Stimulated activated CD8-positive, alpha-beta memory T cell treated with anti-CD3 and anti-CD28 coated beads, Interleukin-7, amount 100 ng/mL, for 4 hours (primary cell): Measurements from ENCODE around the gene GDAP1L1.

Experiments
- DNase-seq, 2 donors: peaks; one replicate each; pipeline ENCODE4 v3.0.0-alpha.2; 2020; ENCODE audit warnings: low read depth in 2 of 2

The GDAP1L1 gene

DNA sequence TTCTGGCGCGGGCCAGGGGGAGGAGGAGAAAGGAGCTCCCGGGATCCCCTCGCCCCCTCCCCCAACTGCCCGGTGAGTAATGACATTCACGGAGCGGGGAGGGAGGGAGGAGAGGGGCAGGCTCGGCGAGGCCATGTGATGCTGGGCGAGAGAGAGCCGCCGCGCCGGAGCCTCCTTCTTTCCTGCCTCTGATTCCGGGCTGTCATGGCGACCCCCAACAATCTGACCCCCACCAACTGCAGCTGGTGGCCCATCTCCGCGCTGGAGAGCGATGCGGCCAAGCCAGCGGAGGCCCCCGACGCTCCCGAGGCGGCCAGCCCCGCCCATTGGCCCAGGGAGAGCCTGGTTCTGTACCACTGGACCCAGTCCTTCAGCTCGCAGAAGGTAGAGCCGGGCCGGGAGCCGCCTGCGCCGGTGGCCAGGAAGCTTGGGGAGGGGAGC lies at the start of gene GDAP1L1:
GDAP1L1 (plus strand) TSS at position 178 of the 441 bp plus-strand sequence; CDS start at position 205, 27 bp downstream.
- no peak for DNase-seq

DNA sequence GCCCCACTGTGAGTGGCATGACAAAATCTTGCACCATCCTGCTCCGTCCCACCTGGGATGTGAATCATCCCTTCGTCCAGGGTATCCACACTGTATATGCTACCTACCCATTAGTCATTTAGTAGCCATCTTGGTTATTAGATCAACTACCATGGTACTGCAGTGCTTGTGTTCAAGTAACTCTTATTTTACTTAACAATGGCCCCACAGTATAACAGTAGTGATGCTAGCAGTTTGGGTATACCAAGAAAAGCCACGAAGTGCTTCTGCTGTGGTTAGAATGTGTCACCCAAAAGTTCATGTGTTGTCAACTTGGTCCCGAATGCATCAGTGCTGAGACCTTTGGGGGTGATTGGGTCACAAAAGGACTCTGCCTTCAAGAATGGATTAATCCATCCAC lies 48.2 kb upstream of the GDAP1L1 start:
- no peak for DNase-seq

DNA sequence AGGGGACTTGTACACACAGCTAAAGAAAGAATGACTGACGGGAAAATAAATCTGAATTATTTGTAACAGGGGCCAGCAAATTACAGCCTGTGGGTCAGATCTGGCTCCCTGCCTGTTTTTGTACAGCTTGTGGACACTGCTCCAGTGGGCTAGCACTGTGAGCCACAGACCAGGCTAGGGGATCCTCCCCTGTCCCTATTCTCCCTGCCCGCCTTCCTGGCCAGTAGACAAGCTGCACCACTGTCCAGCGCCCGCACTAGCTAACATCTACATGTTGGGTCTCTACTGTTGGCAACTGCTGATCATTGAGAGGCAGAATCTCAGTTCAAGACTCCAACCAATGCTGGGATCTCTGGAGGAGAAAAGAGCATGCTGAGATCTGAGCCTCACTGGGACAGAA lies 47.2 kb upstream of the GDAP1L1 start:
- no peak for DNase-seq

DNA sequence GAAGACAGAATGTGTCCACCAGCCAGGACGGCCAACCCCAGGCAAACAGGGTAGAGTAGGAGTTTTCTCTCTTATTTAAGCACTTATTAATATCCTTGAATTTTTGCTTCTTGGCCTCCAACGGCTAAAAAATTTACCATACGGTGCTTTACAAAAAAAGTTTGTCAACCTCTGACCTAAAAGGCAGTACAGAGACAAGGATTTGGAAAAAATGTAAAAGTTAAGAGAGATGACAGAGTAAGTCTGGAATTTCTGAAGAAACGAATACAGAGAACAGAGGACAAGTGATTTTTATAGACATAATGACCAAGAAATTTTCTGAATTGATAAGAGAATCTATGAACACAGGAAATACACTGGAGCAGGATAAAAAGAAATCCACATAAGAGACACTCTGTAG lies 46.7 kb upstream of the GDAP1L1 start:
- no peak for DNase-seq

DNA sequence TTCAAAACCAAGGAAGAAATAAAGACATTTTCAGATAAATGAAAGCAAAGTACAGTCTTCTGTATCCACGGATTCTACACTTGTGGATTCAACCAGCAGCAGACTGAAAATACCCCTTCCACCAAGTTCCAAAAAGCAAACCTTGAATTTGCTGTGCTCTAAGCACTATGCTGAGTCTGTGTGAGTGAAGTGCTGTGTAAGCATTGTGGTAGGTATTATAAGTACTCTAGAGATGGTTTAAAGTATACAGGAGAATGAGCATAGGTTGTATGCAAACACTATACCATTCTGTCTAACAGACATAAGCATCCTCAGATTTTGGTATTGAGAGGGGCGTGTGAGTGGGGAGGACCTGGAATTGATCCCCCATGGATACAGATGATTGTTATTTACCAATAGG lies 46.1 kb upstream of the GDAP1L1 start:
- DNase-seq: no peak

DNA sequence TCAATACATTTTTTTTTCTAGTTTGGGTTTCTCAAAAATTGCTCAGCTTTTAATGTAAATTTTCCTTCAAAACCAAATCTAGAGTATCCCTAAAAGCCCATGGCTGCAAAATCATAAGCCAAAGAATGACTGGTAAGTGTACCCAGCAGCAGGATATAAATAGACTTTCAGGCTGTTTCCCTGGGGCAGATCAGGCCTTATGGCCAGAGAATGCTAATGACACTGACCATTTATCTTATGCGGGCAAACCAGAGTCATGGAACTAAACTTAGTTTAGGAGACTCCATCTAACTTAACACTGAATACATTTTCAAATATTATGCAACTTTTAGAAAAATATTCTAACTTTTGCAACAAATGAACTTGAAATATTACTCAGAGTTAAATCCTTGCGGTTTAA lies 43.9 kb upstream of the GDAP1L1 start:
- no peak for DNase-seq

DNA sequence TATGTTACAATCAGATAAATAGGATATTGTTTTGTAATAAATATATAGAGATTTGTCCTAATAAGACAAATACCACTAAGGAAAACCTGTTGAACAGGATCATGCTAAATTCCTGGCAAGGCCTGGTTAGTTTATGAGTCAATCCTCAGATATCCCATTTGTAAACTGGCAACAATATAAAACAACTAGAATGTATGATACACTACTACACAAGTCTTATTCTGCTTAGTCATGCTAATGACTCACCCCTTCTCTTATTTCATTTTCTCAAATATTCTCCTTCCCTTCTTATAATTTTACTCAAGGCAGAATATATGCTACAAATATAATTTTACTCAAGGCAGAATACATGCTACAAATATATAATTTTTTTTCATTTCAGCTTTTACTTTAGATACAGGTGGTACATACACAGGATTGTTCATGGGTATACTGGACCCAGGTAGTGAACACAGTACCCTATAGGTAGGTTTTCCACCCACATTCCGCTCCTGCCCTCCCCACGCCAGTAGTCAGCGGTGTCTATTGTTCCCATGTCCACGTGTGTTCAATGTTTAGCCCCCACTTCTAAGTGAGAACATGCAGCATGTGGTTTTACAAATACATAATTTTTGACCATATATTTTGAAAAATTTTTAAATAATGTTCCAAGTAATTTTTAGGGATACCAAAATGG lies 42.8 kb upstream of the GDAP1L1 start:
- DNase-seq: no peak

DNA sequence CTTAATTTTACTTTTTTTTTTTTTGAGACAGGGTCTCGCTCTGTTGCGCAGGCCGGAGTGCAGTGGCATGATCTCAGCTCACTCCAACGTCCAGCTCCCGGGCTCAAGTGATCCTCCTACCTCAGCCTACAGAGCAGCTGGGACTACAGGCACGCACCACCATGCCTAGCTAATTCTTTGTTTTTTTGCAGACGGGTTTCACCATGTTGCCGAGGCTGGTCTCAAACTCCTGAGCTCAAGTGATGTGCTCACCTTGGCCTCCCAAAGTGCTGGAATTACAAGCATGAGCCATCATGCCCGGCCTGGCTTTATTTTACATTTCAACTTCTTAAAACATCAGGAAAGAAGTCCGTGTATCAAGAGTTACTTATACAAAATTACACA lies 42.3 kb upstream of the GDAP1L1 start:
- no peak for DNase-seq

DNA sequence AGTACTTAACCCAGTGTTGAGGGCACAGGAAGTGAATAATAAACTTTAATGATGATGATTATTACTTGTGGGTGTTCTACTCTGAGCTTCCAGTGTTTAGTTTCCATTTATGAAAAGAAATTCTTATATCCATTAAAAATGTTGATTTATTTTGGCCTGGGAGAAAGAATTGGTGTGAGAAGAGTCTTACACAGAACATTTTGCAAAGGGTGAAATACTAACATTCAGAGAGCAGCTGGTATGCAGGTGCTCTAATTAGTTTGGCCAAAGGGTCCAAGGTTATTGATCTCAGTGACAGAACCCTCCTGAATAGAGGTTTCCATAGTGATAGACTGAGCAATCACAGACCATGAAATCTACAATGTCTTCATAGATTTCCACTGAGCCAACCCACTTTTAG lies 41.0 kb upstream of the GDAP1L1 start:
- DNase-seq: no peak

DNA sequence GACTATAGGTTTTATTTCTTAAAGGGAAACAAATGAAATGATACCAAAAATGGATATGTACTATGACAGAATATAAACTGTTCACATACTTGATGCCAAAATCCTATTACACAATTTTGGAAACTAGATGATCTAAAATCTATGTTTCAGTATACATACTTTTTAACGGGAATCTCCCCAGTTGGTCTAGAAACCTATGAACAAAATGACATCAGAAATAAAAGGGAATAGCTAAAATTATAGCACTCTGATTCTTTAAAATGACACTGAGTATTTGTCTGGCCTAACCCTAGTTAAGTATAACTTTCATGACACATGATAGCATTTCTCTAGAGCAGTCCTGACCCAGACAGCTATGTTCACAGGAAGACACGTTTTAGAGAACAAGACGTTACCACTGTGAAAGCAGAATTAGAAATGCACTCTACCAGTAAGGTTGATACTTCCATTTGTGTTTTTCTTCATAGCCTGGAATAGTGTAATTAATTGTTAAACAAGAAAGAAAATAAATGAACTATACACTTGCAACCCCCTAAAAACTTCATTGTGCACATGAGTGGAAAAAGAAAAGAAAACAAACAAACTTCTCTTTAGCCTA lies 39.9 kb upstream of the GDAP1L1 start:
- no peak for DNase-seq

DNA sequence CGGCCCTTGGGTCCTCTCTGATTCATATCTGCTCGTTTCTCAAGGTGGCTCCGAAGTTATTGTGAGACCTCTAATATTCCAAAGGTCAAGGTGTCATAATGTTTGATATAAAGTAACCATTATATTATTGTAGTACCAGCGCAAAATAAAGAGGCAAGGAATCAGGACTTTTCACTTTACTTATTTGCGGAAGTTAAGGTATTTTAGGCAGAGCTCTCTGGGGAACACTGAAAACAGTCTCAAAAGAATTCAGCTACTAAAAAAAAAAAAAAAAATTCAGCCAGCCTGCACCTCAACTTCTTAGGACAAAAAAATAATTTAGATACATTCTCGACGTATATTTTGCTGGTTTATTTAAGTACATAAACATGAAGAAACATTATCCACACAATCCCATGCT lies 38.9 kb upstream of the GDAP1L1 start:
- DNase-seq: no peak

DNA sequence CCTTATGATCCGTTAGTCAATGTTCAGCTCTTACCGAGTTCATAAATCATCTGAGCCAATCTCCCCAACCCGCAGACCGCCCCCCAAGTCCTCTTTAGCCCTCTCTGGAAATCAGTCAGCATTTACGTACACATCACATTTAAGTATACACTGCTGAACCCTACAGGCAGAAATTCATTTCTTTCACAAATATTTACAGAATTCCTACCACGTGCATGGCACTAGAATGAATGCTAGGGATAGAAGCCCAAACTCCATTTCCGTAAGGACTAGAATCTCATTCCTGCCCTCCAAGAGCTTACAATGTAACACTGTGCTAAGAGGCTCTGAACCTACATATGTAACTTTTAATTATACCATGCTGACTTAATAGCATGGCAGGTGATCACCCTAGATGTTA lies 38.3 kb upstream of the GDAP1L1 start:
- no peak for DNase-seq

DNA sequence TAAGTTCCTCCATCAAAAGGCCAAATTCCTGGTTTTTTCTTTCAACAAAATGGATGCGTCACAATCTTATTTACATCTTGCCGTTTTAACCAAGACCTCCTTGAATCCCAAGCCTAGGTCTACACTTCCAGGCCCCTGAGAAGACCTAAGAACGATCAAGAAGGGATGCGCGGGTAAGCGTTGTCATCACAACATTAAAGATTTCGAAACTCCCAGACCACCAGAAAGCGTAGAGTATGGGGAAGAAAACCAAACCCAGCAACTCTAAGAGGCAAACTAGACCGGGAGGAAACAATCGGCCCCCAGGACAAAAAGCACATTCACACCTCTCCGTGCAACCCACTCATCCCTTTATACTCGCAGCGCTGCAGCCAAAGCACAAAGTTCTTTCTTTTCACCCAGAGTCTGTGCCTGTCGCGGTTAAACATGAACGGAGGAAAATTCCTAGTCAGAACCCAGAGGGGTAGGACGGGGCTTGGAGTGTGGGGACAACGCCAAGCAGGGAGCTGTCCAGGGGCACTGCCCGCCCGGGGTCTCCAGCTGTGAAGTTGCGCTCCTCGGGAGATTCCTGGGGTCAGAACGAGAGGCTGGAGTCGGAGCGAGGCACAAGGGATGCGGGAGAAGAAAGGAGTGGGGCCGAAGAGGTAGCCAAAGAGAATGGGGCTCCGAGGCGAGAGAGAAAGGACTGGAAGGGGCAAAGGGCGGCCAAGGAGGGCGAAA lies 37.3 kb upstream of the GDAP1L1 start:
- no peak for DNase-seq

DNA sequence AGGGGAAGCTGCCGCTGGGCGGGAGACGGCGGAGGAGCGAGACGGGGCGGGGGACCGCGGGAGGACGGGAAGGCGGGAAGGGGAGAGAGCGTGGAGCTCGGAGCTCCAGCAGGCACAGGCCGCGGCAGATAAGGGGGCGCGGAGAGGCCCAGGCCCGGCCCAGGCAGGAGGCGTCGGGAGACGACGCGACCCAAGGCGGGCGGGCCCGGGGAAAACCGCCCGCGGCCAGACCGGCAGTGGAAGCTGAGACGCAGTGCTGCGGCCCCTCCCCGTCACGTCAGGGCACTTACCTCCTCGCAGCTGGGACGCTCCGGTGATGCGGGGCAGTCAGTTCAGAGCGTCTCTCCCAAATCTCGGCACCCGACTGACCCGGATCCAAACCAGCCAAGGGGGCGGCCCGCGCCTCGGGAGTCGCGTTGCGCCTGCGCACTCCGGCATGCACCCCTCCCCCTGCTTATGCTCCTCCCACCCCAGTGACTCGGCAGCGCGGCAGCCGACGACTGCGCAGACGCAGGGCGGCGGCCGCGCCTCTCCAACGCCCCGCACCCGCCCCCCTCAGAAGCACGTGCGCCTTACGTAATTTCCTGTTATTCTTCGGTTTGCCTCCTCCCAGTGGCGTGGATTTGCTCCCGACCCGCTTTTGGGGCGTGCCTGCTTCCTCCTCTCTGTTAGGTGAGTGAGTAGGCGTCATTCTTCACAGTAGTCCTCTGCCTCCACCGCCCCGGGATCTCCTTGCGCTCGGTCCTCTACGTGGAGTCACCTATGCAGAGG lies 36.5 kb upstream of the GDAP1L1 start, which contains the start of gene OSER1:
OSER1 (minus strand) TSS at position 366 of the 771 bp plus-strand sequence. CDS start 3,814 bp downstream, outside the sequence.
- peak; percentile 94 for DNase-seq

DNA sequence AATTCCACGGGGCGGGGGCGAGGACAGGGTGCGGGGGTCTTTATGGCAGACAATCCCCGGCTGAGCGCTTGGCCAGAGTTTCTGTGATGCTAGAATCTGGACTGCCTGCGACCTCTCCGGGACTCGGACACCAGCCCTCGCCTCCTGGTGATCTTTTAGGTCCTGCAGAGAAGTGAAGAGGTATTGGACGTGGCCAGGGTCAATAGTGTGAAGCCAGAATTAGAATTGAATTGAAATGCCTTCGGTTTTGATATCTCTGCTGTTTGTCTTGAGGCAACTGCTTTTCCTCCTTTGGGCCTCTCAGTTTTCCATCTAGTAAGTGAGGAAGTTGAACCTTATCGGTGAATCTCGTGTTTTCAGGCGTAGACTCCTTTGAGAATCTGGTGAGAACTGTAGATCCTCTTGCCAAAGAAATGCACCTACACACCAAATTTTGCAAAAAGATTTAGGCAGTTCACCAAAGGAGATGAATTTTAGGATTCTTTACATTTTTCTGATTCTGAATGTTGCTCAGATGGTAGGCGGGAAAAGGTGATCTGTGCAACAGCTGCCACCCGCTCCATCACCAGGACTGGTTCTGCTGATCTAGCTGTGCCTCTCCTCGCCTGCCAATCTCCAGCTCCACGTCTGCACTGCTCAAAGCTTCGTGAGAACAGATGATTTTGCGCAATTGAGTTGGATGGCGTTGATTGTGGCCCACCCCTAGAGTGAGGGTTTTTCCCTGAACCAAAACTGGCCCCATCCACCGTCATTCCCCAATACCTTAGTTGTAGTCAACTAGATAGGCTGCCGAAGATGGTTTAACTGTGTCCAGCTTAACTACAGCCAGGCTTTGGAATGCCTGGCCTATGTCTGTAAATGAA lies 35.7 kb upstream of the GDAP1L1 start:
- DNase-seq: no peak

DNA sequence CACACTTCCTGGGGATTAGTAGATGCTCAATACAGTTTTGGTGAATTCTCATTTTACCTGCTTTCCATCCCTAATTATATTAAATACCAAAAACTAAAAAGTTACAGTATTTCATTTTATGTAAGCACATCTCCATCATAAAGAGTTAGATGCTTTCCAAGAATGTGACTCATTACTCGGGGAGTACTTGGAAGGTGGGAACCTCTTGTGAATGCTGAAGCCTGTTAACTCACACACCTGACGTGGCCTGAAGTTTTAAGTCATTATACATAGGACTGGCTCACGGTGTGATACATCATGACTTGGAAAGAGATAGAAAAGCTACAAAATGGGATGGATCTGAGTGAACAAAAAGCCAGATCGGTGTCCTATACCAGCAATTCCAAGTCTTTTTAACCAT lies 34.3 kb upstream of the GDAP1L1 start:
- DNase-seq: no peak

DNA sequence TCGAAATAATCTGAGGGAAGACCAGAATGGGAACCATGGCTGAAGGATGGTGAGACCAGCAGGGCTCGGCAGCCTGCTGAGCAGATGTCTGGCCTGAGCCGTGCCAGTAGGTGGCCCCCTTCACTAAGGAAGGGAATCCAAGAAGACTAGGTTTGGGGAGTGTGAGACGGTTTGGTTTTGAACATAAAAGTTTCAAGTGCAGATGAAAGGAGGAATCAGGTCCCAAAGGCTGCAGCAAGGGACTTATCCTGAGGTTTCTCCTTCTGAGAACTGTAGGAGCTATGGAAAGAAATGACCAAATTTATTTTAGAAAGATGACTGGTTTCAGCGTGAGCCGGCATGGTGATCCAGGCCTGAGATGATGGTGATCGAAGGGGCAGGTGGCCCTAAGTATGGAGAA lies 32.0 kb upstream of the GDAP1L1 start:
- DNase-seq: peak; percentile 50 to 55

DNA sequence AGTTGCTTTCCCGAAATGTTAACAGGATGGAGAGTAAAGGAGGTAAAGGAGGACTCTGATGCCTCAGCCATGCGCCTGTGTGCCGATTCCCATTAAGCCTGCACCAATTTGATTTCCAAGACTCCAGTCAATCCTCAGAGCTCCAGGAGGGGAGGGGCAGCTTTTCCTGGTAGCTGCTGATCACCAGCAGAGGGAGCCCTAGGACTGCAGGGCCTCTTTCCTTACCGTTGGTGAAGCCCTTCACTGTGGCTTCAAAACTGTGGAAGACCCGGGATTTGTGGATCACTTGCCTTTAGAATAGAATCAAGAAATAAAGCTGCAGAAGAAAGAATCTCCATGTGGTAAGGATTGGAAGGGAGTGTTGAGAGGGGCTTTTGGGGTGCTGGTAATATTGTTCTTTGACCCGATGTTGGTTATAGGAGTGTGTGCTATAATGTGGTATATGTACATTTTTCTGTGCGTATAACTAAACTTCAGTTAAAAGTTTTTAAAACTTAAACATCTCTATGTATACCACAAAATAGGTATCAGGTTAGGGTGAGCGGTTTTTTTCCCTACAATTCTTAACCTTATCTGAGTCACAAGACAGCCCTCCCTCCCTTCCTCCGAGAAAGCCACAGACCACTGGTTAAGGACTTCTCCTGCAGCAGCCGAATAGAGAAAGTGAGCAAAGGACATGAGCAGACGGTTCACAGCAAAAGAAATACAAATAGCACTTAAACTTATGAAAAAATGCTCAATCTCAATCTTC lies 29.6 kb upstream of the GDAP1L1 start:
- DNase-seq: peak; percentile 29 to 43

DNA sequence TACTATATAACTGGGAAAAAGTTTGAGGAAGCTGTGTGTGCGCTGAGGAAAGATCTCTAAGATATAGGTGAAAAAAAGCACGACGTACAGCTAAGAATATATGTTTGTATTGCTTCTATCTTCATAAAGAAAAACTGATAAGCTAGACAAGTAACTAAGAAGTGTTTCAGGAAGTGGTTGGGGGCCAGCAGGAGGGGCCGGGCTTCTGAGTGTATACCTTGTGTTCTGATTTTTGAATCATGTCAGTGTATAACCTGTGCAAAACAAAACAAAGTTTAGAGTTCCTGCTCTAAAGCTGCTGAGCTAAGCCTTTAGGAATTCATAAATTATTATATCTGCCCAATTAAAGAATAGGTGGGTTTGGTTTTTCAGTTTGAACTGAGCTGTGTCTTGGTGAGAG lies 28.7 kb upstream of the GDAP1L1 start:
- peak in 1 of 2 donors; percentile 19 for DNase-seq

DNA sequence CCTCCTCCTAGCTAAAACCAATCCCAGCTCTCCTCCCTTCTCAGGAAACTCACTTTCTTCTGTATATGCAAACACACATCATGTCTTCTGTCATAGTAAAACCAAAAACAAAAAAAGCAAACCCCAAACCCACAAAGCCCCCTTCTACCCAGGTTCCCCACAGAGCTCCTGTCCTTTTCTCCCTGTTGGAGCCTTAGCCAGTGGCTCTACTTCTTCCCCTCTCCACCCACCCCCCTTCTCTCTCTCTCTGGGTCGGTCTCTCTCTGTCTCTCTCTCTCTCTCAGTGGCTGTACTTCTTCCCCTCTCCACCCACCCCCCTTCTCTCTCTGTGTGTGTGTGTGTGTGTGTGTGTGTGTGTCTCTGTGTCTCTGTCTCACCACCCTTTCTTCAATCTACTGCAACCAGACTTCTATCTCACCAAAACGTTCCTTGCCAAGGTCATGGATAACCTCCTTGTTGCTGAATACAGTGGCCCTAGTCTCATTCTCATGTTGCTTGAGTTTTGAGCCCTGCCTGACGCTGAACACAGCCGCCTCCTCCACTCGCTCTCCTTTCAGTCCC lies 27.9 kb upstream of the GDAP1L1 start:
- no peak for DNase-seq
